HG03280 (cell line): ENCODE results near the gene ATF7.
"Not testable (repeated sequence)": the region's sequence is repeated elsewhere in the genome, so short reads cannot be mapped to it uniquely, and the experiment has no call there.

Experiments used
- ATAC-seq: cut with Tn5 transposase; IDR thresholded peaks from one replicate; pipeline ENCODE4 v1.9.1; 2021; ENCODE audit warnings: mild to moderate bottlenecking, moderate library complexity; ENCODE audit not compliant: unreplicated experiment

The ATF7 gene

GRCh38 chr12:53598971-53599370 lies 27.2 kb downstream of the ATF7 start:
- ATAC-seq: not testable (repeated sequence)

DNA sequence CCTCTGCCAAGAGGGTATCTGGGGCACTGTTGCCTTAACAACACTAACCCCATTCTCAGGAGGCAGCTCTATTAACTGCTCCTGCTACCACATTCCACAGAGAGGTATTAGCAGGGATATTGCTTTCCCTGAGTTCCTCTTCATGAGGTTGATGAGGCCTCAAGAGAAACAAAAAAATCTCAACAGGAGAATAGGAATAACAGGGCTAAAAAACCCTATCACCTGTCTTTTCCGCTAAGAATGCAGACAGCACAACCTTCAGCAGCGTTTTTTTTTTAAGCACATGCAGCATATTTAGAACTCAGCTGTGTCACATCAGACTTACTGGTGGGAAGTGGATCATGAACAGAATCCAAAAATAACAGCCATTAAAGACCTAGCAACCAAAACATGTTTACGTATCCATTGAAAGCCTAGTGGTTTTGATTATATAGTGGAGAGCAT lies 29.2 kb downstream of the ATF7 start:
- ATAC-seq: no peak

DNA sequence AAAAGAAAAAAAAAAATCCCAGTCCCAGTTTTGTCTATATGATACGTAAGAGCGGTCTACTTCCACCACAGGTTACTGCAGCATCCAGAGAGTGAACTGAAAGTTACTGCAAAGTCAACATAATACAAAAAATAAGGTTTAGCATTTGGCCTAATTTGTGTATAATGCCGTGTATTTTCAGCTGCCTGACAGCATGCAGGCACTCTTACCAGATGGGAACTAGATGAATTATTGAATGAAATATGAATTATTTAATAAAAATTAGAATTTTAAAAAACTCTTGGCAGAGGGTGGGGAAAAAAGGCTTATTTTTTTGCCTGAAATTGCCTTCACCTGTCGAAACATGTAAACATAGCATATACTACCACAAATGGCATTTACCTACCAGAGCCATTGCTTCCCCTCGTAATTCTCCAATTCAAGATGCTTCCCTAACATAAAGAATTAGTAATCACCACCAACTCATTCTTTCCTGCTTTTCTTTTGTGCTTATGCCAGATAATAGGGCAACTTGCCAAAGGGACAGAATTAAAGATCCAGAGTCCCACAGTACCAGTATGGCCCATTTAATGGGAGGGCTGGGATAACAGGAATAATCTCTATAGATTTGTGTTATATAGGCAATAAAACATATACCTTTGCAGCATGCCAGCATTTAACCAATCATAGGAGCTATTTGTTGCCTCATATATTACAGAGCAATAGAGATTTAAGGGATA lies 31.1 kb downstream of the ATF7 start:
- no peak for ATAC-seq

GRCh38 chr12:53593707-53594106 lies 32.5 kb downstream of the ATF7 start:
- no peak for ATAC-seq

DNA sequence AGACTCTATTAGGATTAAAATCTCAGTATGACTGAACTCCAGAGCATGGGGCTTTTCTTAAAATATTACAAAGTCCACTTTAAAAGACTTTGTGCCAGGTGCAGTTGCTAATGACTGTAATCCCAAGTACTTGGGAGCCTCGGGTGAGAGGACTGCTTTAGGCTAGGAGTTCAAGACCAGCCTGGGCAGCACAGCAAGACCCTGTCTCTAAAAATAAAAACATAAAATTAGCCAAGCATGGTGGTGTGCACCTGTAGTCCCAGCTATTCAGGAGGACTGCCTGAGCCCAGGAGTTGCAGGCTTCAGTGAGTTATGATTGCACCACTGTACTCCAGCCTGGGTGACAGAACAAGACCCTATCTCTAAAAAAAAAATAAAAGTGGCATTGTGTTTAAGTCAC lies 33.2 kb downstream of the ATF7 start:
- ATAC-seq: no peak

DNA sequence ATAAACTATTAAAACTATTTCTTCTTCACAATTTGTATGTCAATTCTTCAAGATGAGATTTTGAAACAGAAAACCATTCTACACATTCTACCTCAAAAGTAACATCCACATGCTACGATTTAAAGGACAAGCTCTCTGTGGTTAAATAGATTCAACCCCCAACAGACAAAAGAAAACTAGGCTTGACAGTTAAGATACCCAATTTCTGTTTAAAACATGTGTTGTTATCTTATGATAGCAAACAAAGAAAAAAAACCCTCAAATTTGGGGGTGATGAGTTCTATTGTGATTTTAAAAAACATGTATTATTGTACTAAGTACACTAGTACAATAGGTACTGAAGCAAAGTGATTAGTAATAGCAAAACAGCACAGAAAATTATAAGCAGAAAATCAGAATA lies 33.8 kb downstream of the ATF7 start:
- ATAC-seq: no peak

DNA sequence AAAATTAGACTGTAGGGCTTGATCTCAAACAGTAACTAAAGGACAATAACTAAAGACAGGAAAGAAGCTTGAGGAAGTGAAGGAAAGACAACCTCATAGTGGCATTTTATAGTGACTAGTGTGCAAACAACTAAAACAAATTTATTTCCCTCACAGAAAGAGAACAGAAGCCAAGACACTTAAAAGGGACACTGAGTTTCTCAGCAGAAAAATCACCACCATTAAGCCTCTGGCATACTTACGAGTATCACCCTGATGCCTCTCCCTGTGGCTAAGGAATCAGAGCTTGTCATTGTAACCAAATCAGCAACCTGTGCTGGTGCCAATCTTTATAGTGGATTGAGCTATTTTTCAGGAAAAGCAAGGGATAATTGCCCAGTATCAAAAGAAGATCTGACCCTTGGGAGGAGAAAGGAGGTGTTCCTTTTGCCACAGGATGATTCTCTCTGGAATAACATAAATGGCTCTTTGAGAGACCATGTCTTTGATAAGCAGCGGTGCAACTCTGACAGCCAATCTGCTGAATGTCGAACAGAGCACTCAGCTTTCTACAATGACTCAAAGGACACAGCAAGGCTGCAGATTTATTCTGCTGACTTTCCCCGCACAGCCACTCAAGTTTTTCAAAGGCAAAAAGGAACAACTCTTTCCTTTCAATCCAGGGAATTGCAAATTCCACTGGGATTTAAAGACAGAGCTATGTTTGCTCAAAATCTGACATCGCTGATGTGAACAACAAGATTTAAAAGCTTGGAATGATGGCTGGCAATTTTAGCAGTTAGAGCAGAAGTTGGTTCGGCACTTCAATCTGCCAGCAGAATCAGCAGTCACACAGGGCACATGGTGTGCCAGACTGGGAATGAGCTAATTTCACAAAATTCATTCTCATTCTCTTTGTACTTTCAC lies 34.6 kb downstream of the ATF7 start:
- no peak for ATAC-seq

- no peak for ATAC-seq
Measured at GRCh38 chr12:53590652-53591051, 35.5 kb downstream of the ATF7 start.

- ATAC-seq: no peak
Measured at GRCh38 chr12:53589915-53590314, 36.3 kb downstream of the ATF7 start.

DNA sequence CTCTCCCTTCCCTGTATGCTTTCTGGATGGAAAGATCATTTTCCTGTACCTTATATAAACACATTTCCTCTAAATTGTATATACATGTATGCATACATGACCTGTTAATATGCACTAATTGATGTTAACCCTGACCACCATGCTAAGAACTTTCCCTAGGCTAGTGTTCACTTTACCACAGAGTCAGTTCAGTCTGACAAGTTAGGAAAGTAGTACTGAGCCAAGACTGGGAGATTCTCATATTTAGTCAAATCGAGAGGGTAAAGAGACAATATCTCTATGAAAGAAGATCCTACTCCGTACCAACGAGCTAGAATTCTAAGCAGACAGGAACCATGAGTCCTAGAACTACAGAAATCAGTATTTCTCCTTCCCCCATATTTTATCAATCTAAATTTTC lies 36.8 kb downstream of the ATF7 start:
- ATAC-seq: no peak

DNA sequence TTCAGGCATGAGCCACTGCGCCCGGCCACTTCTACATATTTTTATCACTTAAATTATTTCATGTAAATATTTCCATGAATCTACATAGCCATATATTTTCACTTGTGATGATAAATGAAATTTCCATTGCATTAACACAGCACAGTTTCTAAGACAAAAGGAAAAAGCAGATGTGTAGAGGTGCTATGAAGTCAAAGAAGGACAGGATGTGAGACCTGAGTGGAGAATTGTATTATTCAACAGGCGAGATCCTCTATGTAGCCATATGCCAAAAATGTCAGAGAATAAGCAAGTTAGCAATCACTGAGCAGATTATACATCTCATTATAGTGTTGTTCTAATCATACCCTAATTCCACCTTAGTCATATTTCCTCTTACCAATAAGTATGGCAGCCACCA lies 38.1 kb downstream of the ATF7 start:
- no peak for ATAC-seq

DNA sequence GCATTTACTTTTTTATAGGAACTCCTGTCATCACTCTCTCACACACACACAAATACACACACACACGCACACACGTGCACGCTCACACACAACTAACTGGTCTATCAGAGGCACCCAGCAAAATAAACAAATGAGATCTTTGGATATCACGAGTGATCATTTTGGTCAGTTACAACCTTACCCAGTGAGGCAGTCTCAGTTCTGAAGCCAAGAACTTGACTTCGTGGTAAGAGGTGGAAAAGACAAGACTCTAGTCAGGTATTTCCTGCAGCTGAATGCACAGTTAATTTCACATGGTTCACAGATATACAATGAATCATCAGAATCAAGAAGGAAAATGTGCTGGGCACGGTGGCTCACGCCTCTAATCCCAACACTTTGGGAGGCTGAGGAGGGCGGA lies 39.4 kb downstream of the ATF7 start:
- no peak for ATAC-seq

DNA sequence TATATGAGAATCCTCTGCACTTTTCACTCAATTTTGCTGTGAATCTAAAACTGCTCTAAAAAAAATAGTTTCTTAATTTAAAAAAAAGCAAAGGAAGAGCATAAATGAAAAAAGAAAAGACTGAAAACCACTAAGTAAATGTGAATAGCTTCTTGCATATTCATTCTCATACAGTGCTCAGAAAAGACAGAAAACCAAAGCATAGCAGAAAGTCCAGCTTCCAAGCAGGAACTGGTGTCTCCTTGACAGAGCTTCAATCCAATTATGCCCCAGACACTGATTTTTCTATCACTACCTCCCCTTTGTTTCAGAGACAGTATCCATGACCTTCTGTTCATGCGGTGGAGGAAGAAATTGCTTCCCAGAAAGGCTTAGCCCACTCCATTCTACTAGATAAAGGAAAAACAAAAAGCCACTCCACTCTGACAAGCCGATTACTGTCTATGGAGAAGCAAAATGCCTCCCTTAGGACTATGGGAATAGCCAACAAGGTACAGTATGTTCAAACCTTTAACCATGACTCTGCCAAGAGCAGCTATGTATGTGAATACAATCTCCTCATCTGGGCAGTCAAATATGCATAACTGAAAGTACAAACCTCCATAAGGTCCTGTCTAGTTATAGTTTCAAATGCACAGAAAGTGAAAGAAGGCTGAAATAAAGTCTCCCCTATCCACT lies 40.6 kb downstream of the ATF7 start:
- peak; percentile 84 for ATAC-seq

DNA sequence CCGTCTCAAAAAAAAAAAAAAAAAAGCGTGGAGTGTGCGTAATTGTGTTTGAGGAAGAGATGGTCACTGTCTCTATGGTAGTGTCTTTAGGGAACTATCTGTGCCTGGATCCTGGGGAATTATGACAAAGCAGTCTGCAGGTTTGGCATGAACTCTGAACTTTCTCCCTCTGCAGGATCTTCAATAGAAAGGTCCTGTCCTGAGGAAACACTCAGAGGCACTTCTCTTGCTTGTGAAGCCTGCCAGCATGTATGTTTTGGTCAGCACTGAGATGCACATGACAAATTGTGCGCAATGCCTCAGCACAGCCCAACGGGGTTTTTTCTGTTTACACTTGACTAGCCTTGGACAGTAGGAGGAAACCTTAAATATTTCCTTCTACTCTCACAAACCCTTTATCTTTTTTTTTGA lies 46.6 kb downstream of the ATF7 start:
- peak; percentile 43 for ATAC-seq

- no peak for ATAC-seq
Measured at GRCh38 chr12:53578783-53579182, 47.4 kb downstream of the ATF7 start.

DNA sequence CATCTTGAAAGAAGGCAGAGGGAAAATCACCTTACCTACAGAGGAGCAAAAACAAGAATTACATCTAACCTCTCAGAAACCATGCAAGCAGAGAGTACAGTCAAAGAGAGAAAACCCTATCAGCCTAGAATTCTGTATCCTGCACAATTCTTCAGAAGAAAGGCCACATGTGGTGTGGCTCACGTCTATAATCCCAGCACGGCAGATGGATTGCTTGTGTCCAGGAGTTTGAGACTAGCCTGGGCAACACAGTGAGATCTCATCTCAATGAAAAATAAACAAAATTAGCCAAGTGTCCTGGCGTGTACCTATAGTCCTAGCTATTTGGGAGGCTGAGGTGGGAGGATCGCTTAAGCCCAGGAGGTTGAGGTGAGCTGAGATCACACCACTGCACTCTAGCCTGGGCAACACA lies 48.2 kb downstream of the ATF7 start:
- peak; percentile 66 for ATAC-seq

DNA sequence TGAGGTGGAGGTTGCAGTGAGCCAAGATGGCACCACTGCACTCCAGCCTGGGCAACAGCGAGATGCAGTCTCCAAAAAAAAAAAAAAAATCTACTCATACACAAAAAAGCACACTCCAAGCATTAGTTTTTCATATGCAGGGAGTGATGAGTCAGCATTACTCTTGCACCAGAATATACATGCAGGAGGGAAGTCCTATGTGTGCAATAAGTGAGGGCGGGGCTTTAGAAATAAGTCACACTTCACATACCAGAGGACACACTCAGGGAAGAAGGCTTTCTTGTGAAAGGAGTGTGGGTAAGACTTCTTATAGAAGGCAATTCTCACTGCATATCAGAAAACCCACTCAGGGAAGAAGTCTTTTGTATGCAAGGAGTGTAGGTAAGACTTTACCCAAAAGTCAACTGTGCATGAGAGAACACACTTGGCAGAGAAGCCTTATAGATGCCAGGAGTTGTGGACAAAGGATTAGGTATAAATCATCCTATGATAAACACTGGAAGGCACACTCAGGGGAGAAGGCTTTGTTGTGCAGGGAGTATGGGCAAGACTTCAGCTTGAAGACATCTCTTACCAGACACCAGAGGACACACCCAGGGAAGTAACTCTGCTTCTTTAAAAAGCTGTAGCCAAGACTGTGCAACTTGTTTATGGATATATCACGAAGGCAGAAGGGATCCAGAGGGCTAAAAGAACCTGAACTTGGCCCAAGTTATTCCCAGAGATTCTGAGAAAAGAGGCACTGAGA lies 50.5 kb downstream of the ATF7 start:
- ATAC-seq: no peak

- no peak for ATAC-seq
Measured at GRCh38 chr12:53572134-53572758, 53.9 kb downstream of the ATF7 start.

DNA sequence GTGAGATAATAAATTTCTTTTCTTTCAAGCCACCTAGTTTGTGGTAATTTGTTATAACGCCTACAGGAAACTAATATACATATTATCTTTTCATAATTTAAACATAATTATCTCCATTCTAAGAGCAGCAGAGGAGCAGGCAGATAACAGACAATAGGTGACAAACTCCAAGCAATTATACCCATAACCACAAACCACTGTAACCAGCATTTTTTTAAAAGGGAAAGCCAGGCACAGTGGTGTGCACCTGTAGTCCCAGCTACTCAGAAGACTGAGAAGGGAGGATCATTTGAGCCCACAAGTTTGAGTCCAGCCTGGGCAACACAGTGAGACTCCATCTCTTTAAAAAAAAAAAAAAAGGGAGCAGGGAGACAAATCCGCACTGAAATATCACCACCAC lies 54.9 kb downstream of the ATF7 start:
- ATAC-seq: no peak

DNA sequence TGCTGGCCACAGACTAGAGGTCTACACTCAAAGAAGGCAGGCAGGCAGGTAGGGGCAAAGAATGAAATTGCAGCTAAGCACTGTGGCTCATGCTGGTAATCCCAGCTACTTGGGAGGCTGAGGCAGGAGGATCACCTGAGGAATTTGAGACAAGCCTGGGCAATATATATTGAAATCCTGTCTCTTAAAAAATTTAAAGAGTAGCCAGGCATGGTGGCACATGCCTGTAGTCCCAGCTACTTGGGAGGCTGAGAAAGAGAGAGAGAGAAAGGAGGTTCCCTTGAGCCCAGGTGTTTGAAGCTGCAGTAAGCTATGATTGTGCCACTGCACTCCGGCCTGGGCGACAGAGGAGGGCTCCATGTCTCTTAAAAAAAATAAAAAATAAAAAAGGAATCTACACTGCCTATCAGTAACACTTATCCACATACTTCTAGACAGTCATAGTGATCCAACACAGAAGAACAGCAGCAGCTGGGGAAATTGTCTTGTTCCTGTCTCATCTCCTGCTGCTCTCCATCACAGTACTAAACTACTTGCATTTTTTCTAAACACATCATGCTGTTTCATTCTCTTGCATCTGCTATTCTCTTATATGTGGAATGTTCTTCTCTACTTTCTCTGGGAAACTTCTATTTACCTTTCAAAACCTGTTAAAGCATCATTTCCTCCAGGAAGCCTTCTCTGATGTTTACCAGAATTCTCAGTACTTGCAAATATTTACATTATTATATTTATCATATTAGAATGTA lies 57.2 kb downstream of the ATF7 start:
- ATAC-seq: no peak
